Upper lobe of left lung (tissue), 4 donors: ENCODE results near the gene FBLN1.

Experiments
- POLR2AphosphoS5 ChIP-seq, 2 donors: sonication (generic); formaldehyde crosslinking; IDR thresholded peaks; one replicate each; pipeline ENCODE4 v1.5.1; 2017; ENCODE audit warnings: antibody characterized with exemption in 2 of 2
- TF ChIP-seq, protein P1 (sequence below), 6 experiments: fragments of 450-650 bp in 4 of 6; fragments of 200-600 bp in 2 of 6; sonication (generic) in 2 of 6; IDR thresholded peaks; one replicate each; pipeline ENCODE4 v1.5.1; 2016 to 2019; ENCODE audit warnings: antibody characterized with exemption in 6 of 6

DNA sequence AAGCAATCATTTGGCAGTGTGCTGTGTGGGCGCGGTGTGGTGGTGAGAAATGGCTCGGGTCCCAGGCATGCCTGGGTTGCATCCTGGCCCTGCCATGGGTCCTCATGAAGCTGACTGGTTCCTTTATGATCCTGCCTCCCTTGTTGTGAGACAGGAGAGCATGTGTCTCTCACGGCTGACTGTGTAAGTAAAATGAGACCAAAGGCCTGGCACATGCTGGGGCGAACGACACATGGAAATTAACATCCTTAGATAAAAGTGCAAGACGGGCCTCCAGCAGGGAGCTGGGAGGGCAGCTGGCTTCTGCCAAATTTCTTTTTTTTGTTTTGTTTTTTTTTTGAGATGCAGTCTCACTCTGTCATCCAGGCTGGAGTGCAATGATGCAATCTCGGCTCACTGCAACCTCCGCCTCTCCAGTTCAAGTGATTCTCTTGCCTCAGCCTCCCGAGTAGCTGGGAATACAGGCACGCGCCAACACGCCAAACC is 9.4 kb upstream of the FBLN1 start:
- TF ChIP-seq, protein P1, sequence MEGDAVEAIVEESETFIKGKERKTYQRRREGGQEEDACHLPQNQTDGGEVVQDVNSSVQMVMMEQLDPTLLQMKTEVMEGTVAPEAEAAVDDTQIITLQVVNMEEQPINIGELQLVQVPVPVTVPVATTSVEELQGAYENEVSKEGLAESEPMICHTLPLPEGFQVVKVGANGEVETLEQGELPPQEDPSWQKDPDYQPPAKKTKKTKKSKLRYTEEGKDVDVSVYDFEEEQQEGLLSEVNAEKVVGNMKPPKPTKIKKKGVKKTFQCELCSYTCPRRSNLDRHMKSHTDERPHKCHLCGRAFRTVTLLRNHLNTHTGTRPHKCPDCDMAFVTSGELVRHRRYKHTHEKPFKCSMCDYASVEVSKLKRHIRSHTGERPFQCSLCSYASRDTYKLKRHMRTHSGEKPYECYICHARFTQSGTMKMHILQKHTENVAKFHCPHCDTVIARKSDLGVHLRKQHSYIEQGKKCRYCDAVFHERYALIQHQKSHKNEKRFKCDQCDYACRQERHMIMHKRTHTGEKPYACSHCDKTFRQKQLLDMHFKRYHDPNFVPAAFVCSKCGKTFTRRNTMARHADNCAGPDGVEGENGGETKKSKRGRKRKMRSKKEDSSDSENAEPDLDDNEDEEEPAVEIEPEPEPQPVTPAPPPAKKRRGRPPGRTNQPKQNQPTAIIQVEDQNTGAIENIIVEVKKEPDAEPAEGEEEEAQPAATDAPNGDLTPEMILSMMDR (IDR thresholded peaks at IDR 0.05): no peak
- no peak for TF ChIP-seq POLR2AphosphoS5 (IDR thresholded peaks at IDR 0.05)
